ENCODE results near the gene C10orf71.

- TF ChIP-seq CTCF (IDR thresholded peaks at IDR 0.05; ENCODE audit: low read depth, low read length, poor library complexity, severe bottlenecking) (no peak), EZH2phosphoT487 (IDR thresholded peaks at IDR 0.05; ENCODE audit: borderline replicate concordance, low read length) (no peak)
These were observed 4.7 kb downstream of the C10orf71 start for GRCh38 chr10:49303711-49304110.

All from DOHH2 (cell line).